ENCODE measurements around the gene NBEAL2. TPM values are rescaled to one million over a fixed set of nuclear protein-coding genes. Genes with fewer than 3 reads are reported as not detected.
A peak's percentile ranks its signal among the peaks of the same experiment; 100 is the strongest.

NBEAL2 gene
- 10 to 100 TPM; 15.0 to 50.5 (median 38.0) TPM for polyA plus RNA-seq (ENCODE audit: insufficient read length in 4 of 4)

GRCh38 chr3:46978985-46979944 lies at the start of gene NBEAL2:
Gene NBEAL2 (plus strand): TSS chr3:46979666. CDS start chr3:46979862, 196 bp downstream.
- DNase-seq (ENCODE audit: low read depth in 4 of 4, low spot score in 3 of 4) = peak in 3 of 4 donors; percentile 67 to 77 (median 74)

GRCh38 chr3:46930166-46930944 lies 49.1 kb upstream of the NBEAL2 start:
- no peak for DNase-seq (ENCODE audit: low read depth in 4 of 4, low spot score in 3 of 4)

- no peak for DNase-seq (ENCODE audit: low read depth in 4 of 4, low spot score in 3 of 4)
Measured at GRCh38 chr3:46930945-46931403, 48.5 kb upstream of the NBEAL2 start.

GRCh38 chr3:46931631-46932331 lies 47.7 kb upstream of the NBEAL2 start:
- DNase-seq (ENCODE audit: low read depth in 4 of 4, low spot score in 3 of 4) = no peak

- no peak for DNase-seq (ENCODE audit: low read depth in 4 of 4, low spot score in 3 of 4)
Measured at GRCh38 chr3:46932455-46933225, 46.8 kb upstream of the NBEAL2 start.

GRCh38 chr3:46933261-46933660 lies 46.2 kb upstream of the NBEAL2 start:
- no peak for DNase-seq (ENCODE audit: low read depth in 4 of 4, low spot score in 3 of 4)

- DNase-seq (ENCODE audit: low read depth in 4 of 4, low spot score in 3 of 4) = no peak
Measured at GRCh38 chr3:46934072-46934471, 45.4 kb upstream of the NBEAL2 start.

GRCh38 chr3:46934498-46935167 lies 44.8 kb upstream of the NBEAL2 start:
- DNase-seq (ENCODE audit: low read depth in 4 of 4, low spot score in 3 of 4) = no peak

GRCh38 chr3:46935168-46935858 lies 44.2 kb upstream of the NBEAL2 start:
- no peak for DNase-seq (ENCODE audit: low read depth in 4 of 4, low spot score in 3 of 4)

- DNase-seq (ENCODE audit: low read depth in 4 of 4, low spot score in 3 of 4) = no peak
Measured at GRCh38 chr3:46935989-46936558, 43.4 kb upstream of the NBEAL2 start.

- DNase-seq (ENCODE audit: low read depth in 4 of 4, low spot score in 3 of 4) = no peak
Measured at GRCh38 chr3:46936733-46937250, 42.7 kb upstream of the NBEAL2 start.

GRCh38 chr3:46938118-46938517 lies 41.3 kb upstream of the NBEAL2 start:
- DNase-seq (ENCODE audit: low read depth in 4 of 4, low spot score in 3 of 4) = no peak

- DNase-seq (ENCODE audit: low read depth in 4 of 4, low spot score in 3 of 4) = no peak
Measured at GRCh38 chr3:46939578-46940445, 39.7 kb upstream of the NBEAL2 start.

- no peak for DNase-seq (ENCODE audit: low read depth in 4 of 4, low spot score in 3 of 4)
Measured at GRCh38 chr3:46942076-46942475, 37.4 kb upstream of the NBEAL2 start.

GRCh38 chr3:46942481-46943236 lies 36.8 kb upstream of the NBEAL2 start:
- no peak for DNase-seq (ENCODE audit: low read depth in 4 of 4, low spot score in 3 of 4)
